ENCODE data around the gene KRT12. TPM values are rescaled to one million over a fixed set of nuclear protein-coding genes. Genes with fewer than 3 reads are reported as not detected.

KRT12 gene
- total and polyA plus RNA-seq, 2 of the 4 experiments (the other 2 are of a cell fraction): not detected

GRCh38 chr17:40824015-40824832 lies 42.8 kb downstream of the KRT12 start:
- H2AK5ac ChIP-seq (ENCODE audit: low read depth, low read length): no peak overlapping the region
- no peak overlapping the region for H2BK20ac ChIP-seq (ENCODE audit: low read depth, low read length)
- no peak overlapping the region for H2AK9ac ChIP-seq (replicated peaks; ENCODE audit: low read depth, low read length, poor library complexity)
- H2BK5ac ChIP-seq (ENCODE audit: low read depth, low read length, poor library complexity, severe bottlenecking): no peak overlapping the region
- H3K4me3 ChIP-seq (ENCODE audit: insufficient read depth, low read depth, low read length): no peak overlapping the region
- H3K9ac ChIP-seq (ENCODE audit: low read depth, low read length): no peak overlapping the region
- H3K79me1 ChIP-seq (ENCODE audit: low read depth in 1 of 2, low read length in 2 of 2): peaks cover 33 to 44% of the 10 kb centered on the region in 2 experiments
- H3K23ac ChIP-seq (ENCODE audit: low read depth, low read length): no peak overlapping the region
- H4K5ac ChIP-seq (ENCODE audit: low read depth, low read length): no peak overlapping the region
- H3K4me1 ChIP-seq (ENCODE audit: control insufficient read depth, insufficient read depth, low read length): peaks cover 10% of the 10 kb centered on the region; the same call in 1 of the 2 replicates
- H3K27ac ChIP-seq (ENCODE audit: insufficient read depth, low read length): no peak overlapping the region
- no peak overlapping the region for H2BK15ac ChIP-seq (ENCODE audit: low read depth, low read length)
- no peaks in the 10 kb centered on the region for H3K9me3 ChIP-seq (ENCODE audit: control insufficient read depth, insufficient read depth, low read length)
- in situ Hi-C loops (cut with MboI; ENCODE audit: low sequenced_read_pairs) (no loop called here), dilution Hi-C loops (cut with HindIII; ENCODE audit: low sequenced_read_pairs, unreplicated experiment) (no loop called here), intact Hi-C loops (cut with micrococcal nuclease) (no loop called here)
- H3K27me3 ChIP-seq (ENCODE audit: control insufficient read depth, insufficient read depth, low read length): no peaks in the 10 kb centered on the region
- no peak for DNase-seq
- TF ChIP-seq SMC3 (IDR thresholded peaks at IDR 0.05; ENCODE audit: low read depth, low read length): no peak
- no peak for TF ChIP-seq CTCF (conservative IDR thresholded peaks at IDR 0.05; ENCODE audit: low read depth, low read length)
- TF ChIP-seq CHD1 (IDR thresholded peaks at IDR 0.05; ENCODE audit: low read depth, low read length): no peak
- TF ChIP-seq BHLHE40 (IDR thresholded peaks at IDR 0.05; ENCODE audit: low read depth, low read length): no peak
- no peak for TF ChIP-seq MXI1 (IDR thresholded peaks at IDR 0.05; ENCODE audit: borderline replicate concordance, low read depth, low read length)
- no peak overlapping the region for H3K4ac ChIP-seq (ENCODE audit: low read depth, low read length)
- H4K91ac ChIP-seq (ENCODE audit: insufficient read depth, low read depth, low read length): no peak overlapping the region
- no TSS peak for BruUV-seq (replicated peaks)
- ChIA-PET POLR2A (ENCODE audit: unreplicated experiment) (no interaction called here), CTCF (interaction anchor here (0.6 kb wide), 1 partner anchor 18 kb away, joined by 3 read pairs; no protein-coding TSS in a partner anchor)
- H3K18ac ChIP-seq (ENCODE audit: low read depth, low read length): no peak overlapping the region
- H3K4me2 ChIP-seq (ENCODE audit: low read depth, low read length): no peak overlapping the region
- H4K20me1 ChIP-seq (ENCODE audit: insufficient read depth, low read length): no peaks in the 10 kb centered on the region
- WGBS, 2 experiments (ENCODE audit: extremely low coverage in 2 of 2, insufficient read length in 1 of 2): no CpG with 5 or more reads among the region's 1 CpG
- H2AFZ ChIP-seq (replicated peaks; ENCODE audit: low read length, poor library complexity): no peak overlapping the region
- peaks cover 3% of the 10 kb centered on the region for H3K9me1 ChIP-seq (ENCODE audit: insufficient read depth, low read length)
- H3K36me3 ChIP-seq (ENCODE audit: control insufficient read depth, insufficient read depth, low read length): peaks cover 2% of the 10 kb centered on the region; the same call in 1 of the 2 replicates
- no peak overlapping the region for H3K56ac ChIP-seq (ENCODE audit: extremely low read depth, insufficient read depth, low read length)
- H2BK120ac ChIP-seq (ENCODE audit: low read depth, low read length): no peak overlapping the region
- H3K14ac ChIP-seq (replicated peaks; ENCODE audit: low read depth, low read length): no peak overlapping the region
- no peak for ATAC-seq (ENCODE audit: low read depth)
- H4K8ac ChIP-seq (ENCODE audit: low read depth in 2 of 2, low read length in 2 of 2): no peak overlapping the region

All from IMR-90 (cell line).